COR-L47 (cell line): Measurements from ENCODE around the gene MDH1.

Experiments
- DNase-seq: peaks from one replicate; lab custom pipeline; 2025; lab: John Stamatoyannopoulos, UW

Gene MDH1

GRCh38 chr2:63639344-63639743 lies 50.6 kb downstream of the MDH1 start:
- DNase-seq: no peak

GRCh38 chr2:63642946-63643345 lies 54.2 kb downstream of the MDH1 start:
- no peak for DNase-seq

GRCh38 chr2:63643486-63643885 lies 54.7 kb downstream of the MDH1 start:
- DNase-seq: no peak

GRCh38 chr2:63648632-63649031 lies 59.9 kb downstream of the MDH1 start:
- DNase-seq: no peak

GRCh38 chr2:63649829-63650228 lies 61.1 kb downstream of the MDH1 start:
- DNase-seq: no peak

GRCh38 chr2:63650756-63651155 lies 62.0 kb downstream of the MDH1 start:
- no peak for DNase-seq

- no peak for DNase-seq
Observed at GRCh38 chr2:63651356-63651755, 62.6 kb downstream of the MDH1 start.

- no peak for DNase-seq
Observed at GRCh38 chr2:63651861-63652651, 63.3 kb downstream of the MDH1 start.

- DNase-seq: no peak
Observed at GRCh38 chr2:63652652-63652985, 63.9 kb downstream of the MDH1 start.

GRCh38 chr2:63654959-63655358 lies 66.2 kb downstream of the MDH1 start:
- no peak for DNase-seq
